Activated effector memory CD4-positive, alpha-beta T cell treated with Interleukin-2 at 50 U/mL for 16 hours (primary cell): ENCODE data around the gene CDK6.

Experiments used
- DNase-seq: peaks from one replicate; pipeline ENCODE4 v3.0.0-alpha.2; 2020

CDK6 gene

GRCh38 chr7:92699966-92700514 lies 136.3 kb downstream of the CDK6 start:
- DNase-seq = no peak

DNA sequence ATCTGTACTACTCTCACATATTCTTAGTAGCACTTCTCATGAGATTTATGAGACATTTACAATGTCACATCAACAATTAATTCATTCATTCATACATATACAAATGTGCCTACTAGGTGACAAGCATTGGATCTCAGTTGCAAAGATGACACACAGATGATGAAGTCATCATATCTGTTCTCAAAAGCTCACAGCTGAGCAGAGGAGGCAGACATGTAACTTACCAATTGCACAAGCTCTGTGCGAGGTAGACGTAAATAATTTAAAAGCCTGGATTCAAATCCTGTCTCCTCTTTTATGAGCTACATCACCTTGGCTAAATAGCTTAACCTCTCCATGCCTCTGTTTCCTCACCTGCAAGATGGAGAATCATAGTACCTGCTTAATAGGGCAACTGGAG lies 136.8 kb downstream of the CDK6 start:
- no peak for DNase-seq

GRCh38 chr7:92698237-92698841 lies 138.0 kb downstream of the CDK6 start:
- DNase-seq = no peak

- DNase-seq = no peak
Measured at GRCh38 chr7:92697414-92697813, 139.0 kb downstream of the CDK6 start.

DNA sequence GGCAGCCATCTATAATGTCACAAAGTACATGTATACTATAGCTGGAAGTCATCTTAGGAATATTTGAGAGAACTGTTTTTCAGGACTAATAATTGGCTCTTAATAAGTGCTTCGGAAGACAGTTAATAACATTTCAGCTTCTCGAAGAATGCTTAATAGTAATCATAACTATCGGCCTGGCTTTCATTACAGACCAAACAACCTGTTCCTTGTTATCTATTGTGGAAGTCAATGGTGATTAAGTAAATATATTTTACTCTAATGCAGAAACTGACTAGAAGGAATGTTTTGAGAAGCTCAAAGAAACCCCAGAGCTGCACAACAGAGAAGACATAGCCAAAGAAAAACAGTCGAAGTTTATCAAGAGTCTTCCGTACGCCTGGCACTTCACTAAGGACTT lies 139.4 kb downstream of the CDK6 start:
- no peak for DNase-seq

GRCh38 chr7:92696584-92696983 lies 139.8 kb downstream of the CDK6 start:
- DNase-seq = no peak

- no peak for DNase-seq
Measured at GRCh38 chr7:92695308-92696261, 140.8 kb downstream of the CDK6 start.

- no peak for DNase-seq
Measured at GRCh38 chr7:92694211-92694610, 142.2 kb downstream of the CDK6 start.

DNA sequence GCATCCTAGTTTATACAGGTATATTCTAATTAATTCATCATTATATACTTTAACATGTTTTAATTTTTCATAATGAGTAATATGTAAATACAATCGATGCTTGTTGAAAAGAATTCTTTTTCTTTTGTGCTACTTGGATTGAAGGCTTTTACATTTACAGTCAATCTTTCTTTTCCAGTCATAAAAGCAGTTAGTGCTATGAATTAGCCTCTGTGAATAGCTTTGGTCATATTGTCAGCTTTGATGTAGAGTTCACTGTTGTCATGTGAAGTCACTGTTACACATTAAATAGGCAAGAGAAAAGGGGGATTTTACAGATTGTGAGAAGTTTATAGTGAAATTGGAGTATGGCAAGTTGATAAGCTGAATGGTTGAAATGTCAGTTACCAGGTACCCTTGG lies 142.9 kb downstream of the CDK6 start:
- no peak for DNase-seq

- no peak for DNase-seq
Measured at GRCh38 chr7:92691578-92691977, 144.8 kb downstream of the CDK6 start.

GRCh38 chr7:92685136-92686042 lies 151.0 kb downstream of the CDK6 start:
- DNase-seq = peak; percentile 62

DNA sequence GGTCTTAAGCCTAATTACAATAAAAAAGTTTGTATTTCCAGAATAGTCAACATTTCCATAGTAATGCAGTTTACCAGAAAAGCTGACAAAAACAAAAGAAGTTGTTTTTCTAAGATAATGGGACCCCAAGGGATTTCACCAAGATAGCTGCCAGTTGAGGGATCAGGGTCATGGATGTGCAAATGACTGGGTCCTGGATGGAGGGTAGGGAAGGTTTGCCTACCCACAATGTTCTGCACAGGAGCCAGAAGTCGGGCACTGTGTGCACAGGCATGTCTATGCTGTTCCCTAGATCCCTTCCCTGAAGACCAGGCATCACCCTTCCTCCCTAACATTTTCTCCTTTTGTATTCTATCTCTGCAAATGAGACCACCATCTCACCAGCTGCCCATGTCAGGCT lies 152.1 kb downstream of the CDK6 start:
- DNase-seq = no peak

GRCh38 chr7:92682903-92683539 lies 153.4 kb downstream of the CDK6 start:
- no peak for DNase-seq

- no peak for DNase-seq
Measured at GRCh38 chr7:92682330-92682729, 154.0 kb downstream of the CDK6 start.

DNA sequence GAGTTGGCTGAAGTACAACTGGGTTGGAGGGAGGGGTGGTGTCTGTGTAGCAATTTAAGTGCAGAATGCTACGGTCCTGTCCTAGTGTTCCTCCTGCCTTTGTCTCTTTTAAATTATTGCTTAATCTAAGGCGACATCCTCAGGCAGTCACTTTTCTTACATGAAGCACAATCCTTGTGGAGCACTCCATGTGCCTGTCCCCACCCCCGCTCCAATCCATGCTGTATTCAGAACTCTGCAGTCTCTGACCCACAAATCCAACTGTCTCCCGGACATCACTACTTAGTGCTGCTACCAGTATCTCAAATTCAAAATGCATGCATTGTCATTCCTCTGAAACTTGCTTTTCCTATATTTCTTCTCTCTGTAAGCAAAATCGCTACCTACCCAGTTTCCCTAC lies 154.7 kb downstream of the CDK6 start:
- DNase-seq = no peak

DNA sequence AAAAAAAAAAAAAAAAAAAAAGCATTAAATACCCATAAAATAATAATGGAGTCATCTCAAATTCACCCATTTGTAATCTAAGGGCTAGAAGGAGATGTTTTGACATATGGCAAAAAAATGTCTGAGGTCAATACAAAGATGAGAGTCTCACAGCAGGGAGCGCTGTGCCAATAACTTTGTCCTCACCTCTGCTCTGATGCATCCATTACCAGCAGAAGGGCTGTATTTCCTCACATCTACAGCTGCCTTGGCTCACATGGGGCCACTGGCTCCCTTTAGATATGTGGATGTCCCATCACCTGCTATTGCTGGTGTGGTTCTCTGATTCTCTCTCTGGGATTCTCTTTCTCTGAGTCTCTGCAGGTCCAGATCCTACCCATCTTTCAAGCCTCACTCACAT lies 155.9 kb downstream of the CDK6 start:
- no peak for DNase-seq

DNA sequence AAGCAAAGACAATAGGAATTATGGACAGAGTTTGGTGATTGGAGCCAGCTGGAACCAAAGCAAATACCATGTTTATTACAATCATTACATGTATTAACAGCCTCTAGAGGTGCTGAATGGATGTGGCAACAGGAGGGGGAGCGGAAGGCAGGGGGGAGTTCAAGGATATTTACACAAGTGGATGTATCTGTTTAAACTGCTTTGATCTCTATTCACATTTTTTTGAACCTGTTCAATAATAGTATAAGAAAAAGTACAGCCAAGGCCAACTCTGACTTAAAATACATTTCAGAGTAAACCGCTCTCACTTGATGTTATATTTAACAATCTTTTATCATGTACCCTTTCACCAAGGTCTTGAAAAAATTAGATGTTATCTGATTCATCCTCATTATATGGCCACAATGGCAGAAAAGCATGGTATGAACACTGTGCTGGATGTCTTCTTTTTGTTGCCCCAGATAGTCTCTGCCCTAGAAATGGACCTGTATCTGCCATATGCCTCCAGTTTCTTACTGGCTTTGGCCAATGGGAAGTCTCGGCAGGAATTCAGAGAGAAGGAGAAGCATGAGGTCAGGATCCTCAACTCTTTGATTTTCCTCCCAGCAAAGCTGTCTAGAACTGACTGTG lies 158.0 kb downstream of the CDK6 start:
- no peak for DNase-seq

- DNase-seq = no peak
Measured at GRCh38 chr7:92674379-92674778, 162.0 kb downstream of the CDK6 start.

GRCh38 chr7:92671505-92672169 lies 164.7 kb downstream of the CDK6 start:
- no peak for DNase-seq

GRCh38 chr7:92670204-92670851 lies 166.0 kb downstream of the CDK6 start:
- no peak for DNase-seq

DNA sequence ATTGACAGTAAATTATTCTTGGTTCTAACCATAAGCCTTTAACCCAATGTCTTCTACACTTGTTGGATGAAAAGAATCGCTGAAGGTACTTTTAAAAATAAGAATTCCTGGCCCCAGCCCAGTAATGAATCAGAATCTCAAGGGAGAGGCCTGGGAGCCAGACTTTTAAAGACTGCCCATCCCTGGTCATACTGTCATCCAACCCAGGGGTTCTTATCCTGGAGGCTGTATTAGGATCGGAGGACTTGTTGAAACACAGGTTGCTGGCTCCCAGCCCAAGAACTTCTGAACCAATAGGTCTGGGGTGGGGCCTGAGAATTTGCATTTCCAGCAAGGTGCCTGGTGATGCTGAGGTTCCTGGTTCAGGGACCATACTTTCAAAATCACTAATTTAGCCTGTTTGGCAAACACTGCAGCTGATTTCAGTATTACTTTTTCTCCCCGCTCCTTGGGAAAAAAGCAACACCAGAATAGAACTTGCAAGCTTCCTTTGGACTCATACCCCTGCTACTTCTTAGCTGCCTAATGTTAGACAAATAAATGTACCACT lies 166.7 kb downstream of the CDK6 start:
- DNase-seq = no peak
